SK-N-SH (cell line): Measurements from ENCODE around the gene DPP4. TPM values are rescaled to one million over a fixed set of nuclear protein-coding genes. Genes with fewer than 3 reads are reported as not detected.

Source experiments
- CTCF ChIA-PET: fragments of 300-600, 350-600 bp; formaldehyde crosslinking; extraction: SDS; loops from one replicate; lab custom pipeline; 2021; lab: Yijun Ruan, JAX
- POLR2A ChIA-PET: fragments of 350-600 bp; sonication (Branson Sonifier 250); formaldehyde crosslinking; extraction: SDS; loops from one replicate; lab custom pipeline; 2020; ENCODE audit warnings: antibody characterized with exemption, inconsistent platforms; lab: Yijun Ruan, JAX
- DNase-seq: peaks from one replicate; pipeline ENCODE4 v3.0.0; 2012
- H2AFZ ChIP-seq: fragments of 200-600 bp; sonication (generic); 2 replicates; pipeline ENCODE4 v1.8.1; 2016; ENCODE audit warnings: antibody characterized with exemption, mild to moderate bottlenecking, low read depth
- H3F3A ChIP-seq: fragments of 200-600 bp; sonication (generic); replicated peaks from 2 replicates; pipeline ENCODE3; 2016; ENCODE audit warnings: antibody characterized with exemption, mild to moderate bottlenecking; ENCODE audit not compliant: insufficient read depth
- H3K27ac ChIP-seq, 2 experiments: fragments of 200-500 bp in 1 of 2; fragments of 200-600 bp in 1 of 2; sonication (Bioruptor generic) in 1 of 2; sonication (generic), shearing (Covaris generic) in 1 of 2; 2 replicates each; pipeline versions ENCODE4 v1.5.1 to v1.6.1; 2014 to 2016; ENCODE audit warnings: low read depth in 2 of 2, inconsistent platforms in 1 of 2, low read length in 1 of 2, mild to moderate bottlenecking in 1 of 2, mixed read lengths in 1 of 2
- H3K27me3 ChIP-seq: fragments of 200-600 bp; sonication (generic), shearing (Covaris generic); 2 replicates; pipeline ENCODE4 v1.6.1; 2016; ENCODE audit warnings: mixed run types; ENCODE audit not compliant: insufficient read depth
- H3K36me3 ChIP-seq, 2 experiments: fragments of 200-500 bp in 1 of 2; fragments of 200-600 bp in 1 of 2; sonication (Bioruptor generic) in 1 of 2; sonication (generic) in 1 of 2; replicated peaks in 1 of 2; 2 replicates each; pipeline versions ENCODE3 to v1.5.1; 2014 to 2016; ENCODE audit warnings: low read length in 1 of 2, mild to moderate bottlenecking in 1 of 2; ENCODE audit not compliant: insufficient read depth in 2 of 2, control insufficient read depth in 1 of 2
- H3K4me1 ChIP-seq, 2 experiments: fragments of 200-500 bp in 1 of 2; fragments of 200-600 bp in 1 of 2; sonication (Bioruptor generic) in 1 of 2; sonication (generic), shearing (Covaris generic) in 1 of 2; 2 replicates each; pipeline versions ENCODE4 v1.5.1 to v1.6.1; 2014 to 2016; ENCODE audit warnings: low read depth in 1 of 2, low read length in 1 of 2, mixed run types in 1 of 2; ENCODE audit not compliant: insufficient read depth in 2 of 2, control insufficient read depth in 1 of 2
- H3K4me2 ChIP-seq: fragments of 200-600 bp; sonication (generic), shearing (Covaris generic); 2 replicates; pipeline ENCODE4 v1.6.1; 2017; ENCODE audit warnings: mixed run types
- H3K4me3 ChIP-seq, 2 experiments: fragments of 200-500 bp in 1 of 2; fragments of 200-600 bp in 1 of 2; sonication (Bioruptor generic) in 1 of 2; sonication (generic), shearing (Covaris generic) in 1 of 2; 2 replicates each; pipeline versions ENCODE4 v1.5.1 to v1.8.1; 2014 to 2016; ENCODE audit warnings: low read depth in 2 of 2, inconsistent platforms in 1 of 2, low read length in 1 of 2, mild to moderate bottlenecking in 1 of 2, mixed read lengths in 1 of 2, moderate library complexity in 1 of 2
- H3K79me2 ChIP-seq: fragments of 200-600 bp; sonication (generic); 2 replicates; pipeline ENCODE4 v1.8.1; 2017; ENCODE audit warnings: mild to moderate bottlenecking; ENCODE audit not compliant: insufficient read depth
- H3K9ac ChIP-seq: fragments of 200-600 bp; sonication (generic); 2 replicates; pipeline ENCODE4 v1.6.1; 2017; ENCODE audit warnings: mixed run types
- H3K9me2 ChIP-seq: fragments of 200-600 bp; sonication (generic); 2 replicates; pipeline ENCODE4 v1.6.1; 2017; ENCODE audit warnings: mixed run types
- H3K9me3 ChIP-seq: fragments of 200-600 bp; sonication (generic); 2 replicates; pipeline ENCODE4 v1.6.1; 2017; ENCODE audit warnings: mixed run types, mild to moderate bottlenecking, moderate library complexity
- H4K20me1 ChIP-seq: fragments of 200-600 bp; sonication (generic); 2 replicates; pipeline ENCODE4 v1.6.1; 2017; ENCODE audit warnings: mild to moderate bottlenecking, mixed run types; ENCODE audit not compliant: insufficient read depth
- EP300 ChIP-seq, 2 experiments: IDR thresholded peaks; 2 replicates each; pipeline versions ENCODE4 v1.4.0 to v1.6.1; 2012; ENCODE audit warnings: borderline replicate concordance in 1 of 2, low read depth in 1 of 2, low read length in 1 of 2
- FOSL2 ChIP-seq: IDR thresholded peaks from 2 replicates; pipeline ENCODE4 v1.4.0; 2012; ENCODE audit warnings: low read depth, mild to moderate bottlenecking, moderate library complexity, borderline replicate concordance
- FOXM1 ChIP-seq: IDR thresholded peaks from 2 replicates; pipeline ENCODE4 v1.4.0; 2012; ENCODE audit warnings: low read depth, mild to moderate bottlenecking
- MAX ChIP-seq: IDR thresholded peaks from 2 replicates; pipeline ENCODE4 v1.4.0; 2012; ENCODE audit warnings: low read depth
- MXI1 ChIP-seq: IDR thresholded peaks from 2 replicates; pipeline ENCODE4 v1.6.1; 2012; ENCODE audit warnings: mild to moderate bottlenecking, low read depth, low read length, improper control_type of control experiment
- PBX3 ChIP-seq: IDR thresholded peaks from 2 replicates; pipeline ENCODE4; 2012
- POLR2AphosphoS5 ChIP-seq: IDR thresholded peaks from 2 replicates; pipeline ENCODE4 v1.6.1; 2012; ENCODE audit warnings: low read depth, low read length
- RAD21 ChIP-seq: IDR thresholded peaks from 2 replicates; pipeline ENCODE4 v1.6.1; 2012; ENCODE audit warnings: mild to moderate bottlenecking, low read length
- REST ChIP-seq: IDR thresholded peaks from 2 replicates; pipeline ENCODE4 v1.6.1; 2012; ENCODE audit warnings: mild to moderate bottlenecking, low read depth, low read length, moderate library complexity
- RFX5 ChIP-seq: IDR thresholded peaks from 2 replicates; pipeline ENCODE4 v1.6.1; 2012; ENCODE audit warnings: mild to moderate bottlenecking, improper control_type of control experiment, low read length
- SIN3A ChIP-seq: IDR thresholded peaks from 2 replicates; pipeline ENCODE4 v1.6.1; 2012; ENCODE audit warnings: low read depth, mild to moderate bottlenecking, low read length, moderate library complexity, borderline replicate concordance
- TCF12 ChIP-seq: IDR thresholded peaks from 2 replicates; pipeline ENCODE4 v1.4.0; 2012
- TEAD4 ChIP-seq: IDR thresholded peaks from 2 replicates; pipeline ENCODE4 v1.4.0; 2012; ENCODE audit warnings: mild to moderate bottlenecking, borderline replicate concordance; ENCODE audit not compliant: insufficient read depth
- YY1 ChIP-seq: IDR thresholded peaks from 2 replicates; pipeline ENCODE4 v1.4.0; 2012; ENCODE audit warnings: low read depth, mild to moderate bottlenecking
- ZBTB33 ChIP-seq: IDR thresholded peaks from 2 replicates; pipeline ENCODE4 v1.4.0; 2012; ENCODE audit warnings: low read depth, borderline replicate concordance
- WGBS: methylation state at CpG from one replicate; pipeline ENCODE4 v1.1.6; 2017; ENCODE audit warnings: low lambda C conversion rate; 5-methylcytosine and 5-hydroxymethylcytosine counted together
- polyA plus RNA-seq, 3 experiments: library from polyadenylated mRNA; depleted of rRNA; stranded (reverse); fragments of >200 nt; gene quantifications; 2 replicates each; pipeline ENCODE4 v1.2.3, GENCODE V29; 2012

DPP4 gene
- polyA plus RNA-seq, 1 of the 3 experiments (the other 2 are of a cell fraction), result 5.0 TPM

GRCh38 chr2:161971551-161971950 lies 102.5 kb downstream of the DPP4 start:
- POLR2A ChIA-PET, result no interaction called here
- DNase-seq, result no peak
- H3K36me3 ChIP-seq, result no peaks in the 10 kb centered on the region
- H3K27me3 ChIP-seq, result peaks cover 9% of the 10 kb centered on the region; the same call in 1 of the 2 replicates
- H2AFZ ChIP-seq, result no peak overlapping the region
- no peak overlapping the region for H3K4me2 ChIP-seq
- no peak for TF ChIP-seq FOSL2
- TF ChIP-seq MXI1, result no peak
- no peak for TF ChIP-seq RFX5
- no peak for TF ChIP-seq TCF12
- no peak for TF ChIP-seq MAX
- TF ChIP-seq FOXM1, result no peak
- TF ChIP-seq EP300 (IDR thresholded peaks at IDR 0.05; ENCODE audit: borderline replicate concordance in 1 of 2, low read depth in 1 of 2, low read length in 1 of 2), result no peak
- H3K9ac ChIP-seq, result no peak overlapping the region
- no peaks in the 10 kb centered on the region for H3K79me2 ChIP-seq
- H3K9me2 ChIP-seq, result no peaks in the 10 kb centered on the region
- no peaks in the 10 kb centered on the region for H3K9me3 ChIP-seq
- no peaks in the 10 kb centered on the region for H3K4me1 ChIP-seq
- WGBS, result 15% methylated on average over 9 of the region's 9 CpGs
- H3F3A ChIP-seq, result no peaks in the 10 kb centered on the region
- no peaks in the 10 kb centered on the region for H4K20me1 ChIP-seq
- no peak overlapping the region for H3K4me3 ChIP-seq
- CTCF ChIA-PET, result no interaction called here
- H3K27ac ChIP-seq, result no peak overlapping the region

GRCh38 chr2:161969159-161969558 lies 104.9 kb downstream of the DPP4 start:
- Histone ChIP-seq H3K9me3 (no peaks in the 10 kb centered on the region), H3K9me2 (no peaks in the 10 kb centered on the region), H3K79me2 (no peaks in the 10 kb centered on the region), H3K27me3 (no peaks in the 10 kb centered on the region; the same call in 1 of the 2 replicates), H3F3A (no peaks in the 10 kb centered on the region), H4K20me1 (no peaks in the 10 kb centered on the region), H3K27ac (no peak overlapping the region), H2AFZ (no peak overlapping the region), H3K4me3 (no peak overlapping the region), H3K4me2 (no peak overlapping the region), H3K9ac (no peak overlapping the region), H3K36me3 (no peaks in the 10 kb centered on the region)
- DNase-seq, result no peak
- 9% methylated on average over 1 of the region's 1 CpG for WGBS
- TF ChIP-seq ZBTB33, result no peak
- TF ChIP-seq SIN3A, result no peak
- no peak for TF ChIP-seq FOXM1
- no peak for TF ChIP-seq MXI1
- no peak for TF ChIP-seq REST
- TF ChIP-seq YY1, result no peak
- TF ChIP-seq PBX3, result no peak
- no peak for TF ChIP-seq RAD21
- no peak for TF ChIP-seq TEAD4
- no peak for TF ChIP-seq RFX5
- TF ChIP-seq MAX, result no peak
- TF ChIP-seq POLR2AphosphoS5, result no peak
- TF ChIP-seq, all 33 proteins: peak for 0
- POLR2A ChIA-PET, result no interaction called here
- no peaks in the 10 kb centered on the region for H3K4me1 ChIP-seq
- CTCF ChIA-PET, result interaction anchor here (1.2 kb wide), 1 partner anchor 19 kb away, joined by 4 read pairs; no protein-coding TSS in a partner anchor
